ENCODE results near the gene MSANTD7.

GRCh38 chr10:14879928-14880193 lies 41.8 kb downstream of the MSANTD7 start:
- no peak for TF ChIP-seq CTCF (IDR thresholded peaks at IDR 0.05)
- TF ChIP-seq POLR2A (IDR thresholded peaks at IDR 0.05): no peak
- TF ChIP-seq POLR2AphosphoS5 (IDR thresholded peaks at IDR 0.05): no peak
